Neural cell (in vitro differentiated cells): Measurements from ENCODE around the gene FOLR2. TPM values are rescaled to one million over a fixed set of nuclear protein-coding genes. Genes with fewer than 3 reads are reported as not detected.
"Not testable (repeated sequence)": the region's sequence is repeated elsewhere in the genome, so short reads cannot be mapped to it uniquely, and the experiment has no call there.

Source experiments
- H2AFZ ChIP-seq: fragments of 200-600, 300-800 bp; sonication (generic), shearing (Covaris generic); 2 replicates; pipeline ENCODE4 v1.6.0; 2014; ENCODE audit warnings: low read depth, mild to moderate bottlenecking, antibody characterized with exemption, low read length, moderate library complexity
- H3F3A ChIP-seq: fragments of 200-600 bp; shearing (Covaris generic); 2 replicates; pipeline ENCODE4 v1.6.1; 2016; ENCODE audit warnings: mild to moderate bottlenecking, moderate library complexity, mixed read lengths, antibody characterized with exemption, low read length; ENCODE audit not compliant: insufficient read depth, poor library complexity, severe bottlenecking
- H3K27ac ChIP-seq: fragments of 200-600, 300-800 bp; sonication (generic), shearing (Covaris generic); 2 replicates; pipeline ENCODE4 v1.5.1; 2014; ENCODE audit warnings: mild to moderate bottlenecking, low read length, moderate library complexity
- H3K27me3 ChIP-seq: fragments of 300-800, 200-600 bp; sonication (generic), shearing (Covaris generic); 2 replicates; pipeline ENCODE4 v1.6.0; 2014; ENCODE audit warnings: mild to moderate bottlenecking, low read depth, low read length, moderate library complexity; ENCODE audit not compliant: insufficient read depth
- H3K36me3 ChIP-seq: fragments of 300-800, 200-600 bp; sonication (generic), shearing (Covaris generic); 2 replicates; pipeline ENCODE4 v1.5.1; 2014; ENCODE audit warnings: mild to moderate bottlenecking, antibody characterized with exemption, low read length, moderate library complexity; ENCODE audit not compliant: insufficient read depth
- H3K4me2 ChIP-seq: fragments of 300-800, 200-600 bp; sonication (generic), shearing (Covaris generic); 2 replicates; pipeline ENCODE4 v1.6.0; 2014; ENCODE audit warnings: mild to moderate bottlenecking, low read length
- H3K4me3 ChIP-seq: fragments of 300-800, 200-600 bp; sonication (generic), shearing (Covaris generic); 2 replicates; pipeline ENCODE4 v1.5.1; 2014; ENCODE audit warnings: mild to moderate bottlenecking, low read length, moderate library complexity
- H3K79me2 ChIP-seq: fragments of 200-600 bp; shearing (Covaris generic); replicated peaks from 2 replicates; pipeline ENCODE4 v1.6.0; 2014; ENCODE audit warnings: mild to moderate bottlenecking, low read length, moderate library complexity; ENCODE audit not compliant: insufficient read depth
- H3K9ac ChIP-seq: fragments of 300-800, 200-600 bp; sonication (generic), shearing (Covaris generic); 2 replicates; pipeline ENCODE4 v1.6.1; 2016; ENCODE audit warnings: mild to moderate bottlenecking, low read length, mixed read lengths
- H3K9me2 ChIP-seq: fragments of 200-600 bp; shearing (Covaris generic); 2 replicates; pipeline ENCODE4 v1.6.1; 2016; ENCODE audit warnings: mild to moderate bottlenecking, low read length, mixed read lengths; ENCODE audit not compliant: insufficient read depth
- H3K9me3 ChIP-seq: fragments of 200-600, 300-800 bp; sonication (generic), shearing (Covaris generic); 2 replicates; pipeline ENCODE4 v1.6.1; 2016; ENCODE audit warnings: mild to moderate bottlenecking, mixed run types, low read length, moderate library complexity, mixed read lengths
- H4K20me1 ChIP-seq: fragments of 200-600 bp; shearing (Covaris generic); 2 replicates; pipeline ENCODE4 v1.6.1; 2016; ENCODE audit warnings: mild to moderate bottlenecking, mixed run types; ENCODE audit not compliant: insufficient read depth
- EP300 ChIP-seq: fragments of 450-650 bp; conservative IDR thresholded peaks from 2 replicates; pipeline ENCODE4 v1.6.1; 2014; ENCODE audit warnings: antibody characterized with exemption, mild to moderate bottlenecking, moderate library complexity; ENCODE audit not compliant: poor library complexity, severe bottlenecking
- EZH2 ChIP-seq: fragments of 200-600, 300-800 bp; shearing (Covaris generic), sonication (generic); IDR thresholded peaks from 2 replicates; pipeline ENCODE4 v1.6.1; 2014; ENCODE audit warnings: antibody characterized with exemption, low read length, borderline replicate concordance, mild to moderate bottlenecking; ENCODE audit not compliant: insufficient read depth, poor library complexity, severe bottlenecking
- MXI1 ChIP-seq: fragments of 450-650 bp; conservative IDR thresholded peaks from 2 replicates; pipeline ENCODE4 v1.6.1; 2014; ENCODE audit warnings: antibody characterized with exemption, mild to moderate bottlenecking; ENCODE audit not compliant: poor library complexity, severe bottlenecking
- POLR2AphosphoS5 ChIP-seq: IDR thresholded peaks from 2 replicates; pipeline ENCODE4 v1.6.1; 2012
- RAD21 ChIP-seq: fragments of 450-650 bp; conservative IDR thresholded peaks from 2 replicates; pipeline ENCODE4 v1.6.1; 2014; ENCODE audit warnings: antibody characterized with exemption, mild to moderate bottlenecking, moderate library complexity
- REST ChIP-seq: IDR thresholded peaks from 2 replicates; pipeline ENCODE4 v1.6.1; 2012; ENCODE audit warnings: borderline replicate concordance
- SMC3 ChIP-seq: fragments of 450-650 bp; conservative IDR thresholded peaks from 2 replicates; pipeline ENCODE4 v1.6.1; 2014; ENCODE audit warnings: antibody characterized with exemption, mild to moderate bottlenecking, moderate library complexity; ENCODE audit not compliant: poor library complexity
- TAF1 ChIP-seq: IDR thresholded peaks from 2 replicates; pipeline ENCODE4 v1.6.1; 2012; ENCODE audit warnings: low read depth
- polyA plus RNA-seq: library from polyadenylated mRNA; depleted of rRNA; stranded (reverse); fragments of >200 nt; gene quantifications from 2 replicates; pipeline ENCODE4 v1.2.3, GENCODE V29; 2014
- TF ChIP-seq, protein P1 (sequence below): fragments of 450-650 bp; IDR thresholded peaks from 2 replicates; pipeline ENCODE4 v1.5.1; 2014; ENCODE audit warnings: antibody characterized with exemption, mild to moderate bottlenecking, moderate library complexity; ENCODE audit not compliant: poor library complexity, severe bottlenecking

The FOLR2 gene
- polyA plus RNA-seq, 1 donor from 2014 or later = not detected

DNA sequence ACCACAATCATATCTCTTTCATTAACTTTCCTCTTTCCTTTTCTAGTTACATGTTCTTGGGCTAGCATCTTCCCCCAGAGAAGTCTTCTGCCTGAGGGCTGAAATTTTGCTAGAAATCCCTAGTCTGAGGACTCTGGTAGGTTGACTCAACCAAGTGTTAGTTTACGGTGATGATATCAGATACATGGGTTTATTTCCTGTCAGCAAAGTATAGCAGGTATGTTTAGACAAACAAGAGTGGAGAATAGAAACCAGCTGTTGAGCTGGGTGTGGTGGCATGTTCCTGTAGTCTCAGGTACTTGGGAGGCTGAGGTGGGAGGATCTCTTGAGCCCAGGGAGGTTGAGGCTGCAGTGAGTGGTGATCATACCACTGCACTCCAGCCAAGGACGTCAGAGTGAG is 13.4 kb upstream of the FOLR2 start:
- no peak overlapping the region for H3K4me2 ChIP-seq
- no peaks in the 10 kb centered on the region for H3K9me3 ChIP-seq
- H3K4me3 ChIP-seq = no peak overlapping the region
- no peak overlapping the region for H3K9ac ChIP-seq
- H3K36me3 ChIP-seq = no peaks in the 10 kb centered on the region
- TF ChIP-seq, protein P1, sequence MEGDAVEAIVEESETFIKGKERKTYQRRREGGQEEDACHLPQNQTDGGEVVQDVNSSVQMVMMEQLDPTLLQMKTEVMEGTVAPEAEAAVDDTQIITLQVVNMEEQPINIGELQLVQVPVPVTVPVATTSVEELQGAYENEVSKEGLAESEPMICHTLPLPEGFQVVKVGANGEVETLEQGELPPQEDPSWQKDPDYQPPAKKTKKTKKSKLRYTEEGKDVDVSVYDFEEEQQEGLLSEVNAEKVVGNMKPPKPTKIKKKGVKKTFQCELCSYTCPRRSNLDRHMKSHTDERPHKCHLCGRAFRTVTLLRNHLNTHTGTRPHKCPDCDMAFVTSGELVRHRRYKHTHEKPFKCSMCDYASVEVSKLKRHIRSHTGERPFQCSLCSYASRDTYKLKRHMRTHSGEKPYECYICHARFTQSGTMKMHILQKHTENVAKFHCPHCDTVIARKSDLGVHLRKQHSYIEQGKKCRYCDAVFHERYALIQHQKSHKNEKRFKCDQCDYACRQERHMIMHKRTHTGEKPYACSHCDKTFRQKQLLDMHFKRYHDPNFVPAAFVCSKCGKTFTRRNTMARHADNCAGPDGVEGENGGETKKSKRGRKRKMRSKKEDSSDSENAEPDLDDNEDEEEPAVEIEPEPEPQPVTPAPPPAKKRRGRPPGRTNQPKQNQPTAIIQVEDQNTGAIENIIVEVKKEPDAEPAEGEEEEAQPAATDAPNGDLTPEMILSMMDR = no peak
- TF ChIP-seq REST = no peak
- no peak for TF ChIP-seq SMC3
- no peak for TF ChIP-seq TAF1
- TF ChIP-seq EP300 = no peak
- no peak for TF ChIP-seq MXI1
- TF ChIP-seq RAD21 = no peak
- TF ChIP-seq EZH2 = no peak
- TF ChIP-seq POLR2AphosphoS5 = no peak
- H3K79me2 ChIP-seq = no peaks in the 10 kb centered on the region
- H3K27me3 ChIP-seq = no peaks in the 10 kb centered on the region
- H4K20me1 ChIP-seq = no peaks in the 10 kb centered on the region
- H3F3A ChIP-seq = no peaks in the 10 kb centered on the region
- no peak overlapping the region for H3K27ac ChIP-seq
- no peaks in the 10 kb centered on the region for H3K9me2 ChIP-seq
- no peak overlapping the region for H2AFZ ChIP-seq

- H3K27me3 ChIP-seq = no peaks in the 10 kb centered on the region
- no peak overlapping the region for H3K27ac ChIP-seq
- H3F3A ChIP-seq = no peaks in the 10 kb centered on the region
- no peaks in the 10 kb centered on the region for H3K9me2 ChIP-seq
- no peak overlapping the region for H3K4me2 ChIP-seq
- no peaks in the 10 kb centered on the region for H3K36me3 ChIP-seq
- no peaks in the 10 kb centered on the region for H3K79me2 ChIP-seq
- TF ChIP-seq RAD21 (no peak), TAF1 (no peak), MXI1 (no peak), REST (no peak), SMC3 (no peak), POLR2AphosphoS5 (no peak), EZH2 (no peak), EP300 (no peak)
- TF ChIP-seq, protein P1 = no peak
- no peak overlapping the region for H3K9ac ChIP-seq
- peaks cover 3% of the 10 kb centered on the region for H3K9me3 ChIP-seq
- no peaks in the 10 kb centered on the region for H4K20me1 ChIP-seq
- H3K4me3 ChIP-seq = no peak overlapping the region
- no peak overlapping the region for H2AFZ ChIP-seq
Observed at GRCh38 chr11:72204886-72205285, 11.7 kb upstream of the FOLR2 start.

- not testable (repeated sequence) for H3K9ac ChIP-seq, H3K4me3 ChIP-seq, H4K20me1 ChIP-seq, H3K27ac ChIP-seq, H3K9me2 ChIP-seq, H3K36me3 ChIP-seq, H3F3A ChIP-seq, H3K9me3 ChIP-seq, H3K4me2 ChIP-seq, H2AFZ ChIP-seq, H3K79me2 ChIP-seq, H3K27me3 ChIP-seq
Observed at GRCh38 chr11:72206794-72207193, 9.8 kb upstream of the FOLR2 start.
